GM19043 (cell line): ENCODE results near the gene CEP68.
"Not testable (repeated sequence)": the region's sequence is repeated elsewhere in the genome, so short reads cannot be mapped to it uniquely, and the experiment has no call there.

Experiments
- ATAC-seq: cut with Tn5 transposase; IDR thresholded peaks from one replicate; pipeline ENCODE4 v1.9.1; 2021; ENCODE audit warnings: low read depth; ENCODE audit not compliant: unreplicated experiment

CEP68 gene

GRCh38 chr2:65030476-65031332 lies 25.5 kb upstream of the CEP68 start:
- ATAC-seq: no peak

GRCh38 chr2:65031341-65032018 lies 24.7 kb upstream of the CEP68 start:
- no peak for ATAC-seq

- ATAC-seq: no peak
Observed at GRCh38 chr2:65032019-65032975, 23.9 kb upstream of the CEP68 start.

- ATAC-seq: no peak
Observed at GRCh38 chr2:65033178-65033577, 23.0 kb upstream of the CEP68 start.

- ATAC-seq: not testable (repeated sequence)
Observed at GRCh38 chr2:65033667-65034066, 22.5 kb upstream of the CEP68 start.

GRCh38 chr2:65035351-65035943 lies 20.8 kb upstream of the CEP68 start:
- ATAC-seq: no peak

GRCh38 chr2:65037178-65037577 lies 19.0 kb upstream of the CEP68 start:
- ATAC-seq: no peak

GRCh38 chr2:65039640-65040039 lies 16.6 kb upstream of the CEP68 start:
- ATAC-seq: no peak

GRCh38 chr2:65040400-65041261 lies 15.6 kb upstream of the CEP68 start:
- ATAC-seq: peak; percentile 78

- no peak for ATAC-seq
Observed at GRCh38 chr2:65043001-65043400, 13.2 kb upstream of the CEP68 start.

GRCh38 chr2:65044097-65044735 lies 12.0 kb upstream of the CEP68 start:
- ATAC-seq: no peak

- no peak for ATAC-seq
Observed at GRCh38 chr2:65045651-65046050, 10.6 kb upstream of the CEP68 start.

- no peak for ATAC-seq
Observed at GRCh38 chr2:65046633-65047407, 9.4 kb upstream of the CEP68 start.

- no peak for ATAC-seq
Observed at GRCh38 chr2:65049010-65049639, 7.1 kb upstream of the CEP68 start.

GRCh38 chr2:65050931-65051330 lies 5.3 kb upstream of the CEP68 start:
- no peak for ATAC-seq

GRCh38 chr2:65053199-65053598 lies 3.0 kb upstream of the CEP68 start:
- peak; percentile 48 for ATAC-seq

- no peak for ATAC-seq
Observed at GRCh38 chr2:65054749-65055421, 1.3 kb upstream of the CEP68 start.
